NT2/D1 (cell line): ENCODE measurements around the gene ANKRD33.

ENCODE experiments used
- SUZ12 ChIP-seq: IDR thresholded peaks from 2 replicates; pipeline ENCODE4 v1.6.1; 2011; ENCODE audit not compliant: insufficient read length, insufficient read depth; ENCODE audit errors: extremely low read depth
- YY1 ChIP-seq: IDR thresholded peaks from 2 replicates; pipeline ENCODE4 v1.6.1; 2011; ENCODE audit not compliant: insufficient read length, insufficient read depth
- ZNF274 ChIP-seq: IDR thresholded peaks from 2 replicates; pipeline ENCODE4 v1.6.1; 2011; ENCODE audit warnings: mild to moderate bottlenecking, low read depth, low read length

DNA sequence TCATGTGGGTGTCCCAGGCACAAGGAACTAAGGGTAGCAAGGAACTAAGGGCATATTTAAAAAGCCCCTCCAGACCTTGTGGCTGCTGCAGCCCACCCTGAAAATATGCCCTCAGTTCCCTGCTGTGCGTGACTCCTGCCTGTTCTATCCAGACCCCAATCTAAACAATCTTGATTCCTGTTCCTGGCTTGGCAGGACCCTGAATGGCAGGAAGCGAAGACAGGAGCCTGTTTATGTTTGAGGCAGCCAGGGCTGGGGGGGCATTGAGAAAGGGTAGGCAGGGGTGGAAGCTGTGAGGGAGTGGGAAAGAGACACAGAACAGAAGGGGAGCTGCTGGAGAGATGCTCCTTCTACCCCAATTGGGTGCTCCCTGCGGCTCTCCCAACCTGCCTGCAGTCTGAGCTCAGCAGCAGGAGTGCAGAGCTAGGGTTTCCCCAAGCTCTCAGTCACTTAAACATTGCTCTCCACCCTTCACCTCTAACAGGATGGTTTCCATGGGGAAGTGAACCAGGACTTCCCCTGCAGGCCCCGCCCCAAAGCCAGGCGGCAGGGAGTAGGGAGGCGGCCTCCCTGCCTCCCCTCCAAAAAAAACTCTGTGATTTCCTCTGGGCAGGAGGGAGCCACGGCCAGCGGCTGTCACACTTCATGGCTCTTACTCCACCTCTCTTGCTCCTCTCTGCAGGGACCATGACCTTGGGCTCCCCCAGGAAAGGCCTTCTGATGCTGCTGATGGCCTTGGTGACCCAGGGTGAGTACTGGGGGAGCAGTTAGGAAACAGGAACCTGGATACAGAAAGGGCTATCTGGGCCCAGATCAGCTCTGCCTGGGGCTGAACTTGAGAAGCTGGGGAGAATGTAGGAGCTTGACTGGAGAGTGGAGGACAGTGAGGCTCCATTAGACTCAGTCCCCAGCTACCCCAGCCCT lies 24.1 kb downstream of the ANKRD33 start:
- TF ChIP-seq YY1 = no peak
- TF ChIP-seq SUZ12 = no peak
- TF ChIP-seq ZNF274 = no peak
